ENCODE results near the gene LPP. TPM values are rescaled to one million over a fixed set of nuclear protein-coding genes. Genes with fewer than 3 reads are reported as not detected.

The LPP gene
- total and polyA plus RNA-seq, 2 of the 13 experiments (the other 11 are each of a cell fraction or from before 2014, with no cell fraction given) = 19.2 to 29.9 TPM

GRCh38 chr3:188908002-188908850 lies 754.3 kb downstream of the LPP start:
- no peak for FAIRE-seq
- no peak overlapping the region for H3K27ac ChIP-seq (ENCODE audit: extremely low read length, insufficient read depth, low read length)
- no peaks in the 10 kb centered on the region for H3K79me2 ChIP-seq (ENCODE audit: insufficient read depth, low read length)
- H4K20me1 ChIP-seq (ENCODE audit: insufficient read depth, low read length) = no peaks in the 10 kb centered on the region
- WGBS (ENCODE audit: low lambda C conversion rate) = 66% methylated on average over 5 of the region's 5 CpGs
- no peak overlapping the region for H3K9ac ChIP-seq (ENCODE audit: insufficient read depth, low read depth, low read length)
- no peak overlapping the region for H3K4me3 ChIP-seq (replicated peaks in 1 of 3; ENCODE audit: insufficient read depth in 1 of 3, low read depth in 2 of 3, low read length in 3 of 3)
- ATAC-seq = no peak
- H2AFZ ChIP-seq (ENCODE audit: low read length) = no peak overlapping the region
- H3K36me3 ChIP-seq (replicated peaks in 1 of 2; ENCODE audit: control insufficient read depth in 1 of 2, insufficient read depth in 2 of 2, low read length in 2 of 2) = no peaks in the 10 kb centered on the region
- BruUV-seq (replicated peaks) = no TSS peak
- in situ Hi-C loops (cut with HindIII; ENCODE audit: extremely low pct_ligation_motif_present, low pct_unique_long_range_greater_than_20kb) = no loop called here
- peaks cover 15% of the 10 kb centered on the region; the same call in 1 of the 2 replicates for H3K4me1 ChIP-seq (ENCODE audit: insufficient read depth, low read length)
- intact Hi-C loops (cut with micrococcal nuclease; ENCODE audit: unreplicated experiment) = no loop called here
- no peaks in the 10 kb centered on the region for H3K27me3 ChIP-seq (ENCODE audit: control insufficient read depth in 1 of 2, insufficient read depth in 2 of 2, low read length in 2 of 2)
- ChIA-PET CTCF (ENCODE audit: low intra/inter-chr PET ratio, low total read pairs) (no interaction called here), POLR2A (no interaction called here)
- no peaks in the 10 kb centered on the region for H3K9me3 ChIP-seq (ENCODE audit: low read length)
- DNase-seq (ENCODE audit: low spot score) = no peak
- H3K4me2 ChIP-seq (ENCODE audit: low read depth, low read length) = no peak overlapping the region
- TF ChIP-seq, protein P1, sequence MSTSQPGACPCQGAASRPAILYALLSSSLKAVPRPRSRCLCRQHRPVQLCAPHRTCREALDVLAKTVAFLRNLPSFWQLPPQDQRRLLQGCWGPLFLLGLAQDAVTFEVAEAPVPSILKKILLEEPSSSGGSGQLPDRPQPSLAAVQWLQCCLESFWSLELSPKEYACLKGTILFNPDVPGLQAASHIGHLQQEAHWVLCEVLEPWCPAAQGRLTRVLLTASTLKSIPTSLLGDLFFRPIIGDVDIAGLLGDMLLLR (CRISPR knock-in tag; IDR thresholded peaks at IDR 0.05) = no peak
- TF ChIP-seq DR1 (CRISPR knock-in tag; IDR thresholded peaks at IDR 0.05) (no peak), ZNF281 (CRISPR knock-in tag; IDR thresholded peaks at IDR 0.05; ENCODE audit: borderline replicate concordance) (no peak), RAD51 (IDR thresholded peaks at IDR 0.05; ENCODE audit: borderline replicate concordance) (no peak), YEATS2 (CRISPR knock-in tag; IDR thresholded peaks at IDR 0.05; ENCODE audit: borderline replicate concordance) (no peak)
- TF ChIP-seq, protein P2, sequence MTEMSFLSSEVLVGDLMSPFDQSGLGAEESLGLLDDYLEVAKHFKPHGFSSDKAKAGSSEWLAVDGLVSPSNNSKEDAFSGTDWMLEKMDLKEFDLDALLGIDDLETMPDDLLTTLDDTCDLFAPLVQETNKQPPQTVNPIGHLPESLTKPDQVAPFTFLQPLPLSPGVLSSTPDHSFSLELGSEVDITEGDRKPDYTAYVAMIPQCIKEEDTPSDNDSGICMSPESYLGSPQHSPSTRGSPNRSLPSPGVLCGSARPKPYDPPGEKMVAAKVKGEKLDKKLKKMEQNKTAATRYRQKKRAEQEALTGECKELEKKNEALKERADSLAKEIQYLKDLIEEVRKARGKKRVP (CRISPR knock-in tag; IDR thresholded peaks at IDR 0.05) = no peak
- TF ChIP-seq, protein P3, sequence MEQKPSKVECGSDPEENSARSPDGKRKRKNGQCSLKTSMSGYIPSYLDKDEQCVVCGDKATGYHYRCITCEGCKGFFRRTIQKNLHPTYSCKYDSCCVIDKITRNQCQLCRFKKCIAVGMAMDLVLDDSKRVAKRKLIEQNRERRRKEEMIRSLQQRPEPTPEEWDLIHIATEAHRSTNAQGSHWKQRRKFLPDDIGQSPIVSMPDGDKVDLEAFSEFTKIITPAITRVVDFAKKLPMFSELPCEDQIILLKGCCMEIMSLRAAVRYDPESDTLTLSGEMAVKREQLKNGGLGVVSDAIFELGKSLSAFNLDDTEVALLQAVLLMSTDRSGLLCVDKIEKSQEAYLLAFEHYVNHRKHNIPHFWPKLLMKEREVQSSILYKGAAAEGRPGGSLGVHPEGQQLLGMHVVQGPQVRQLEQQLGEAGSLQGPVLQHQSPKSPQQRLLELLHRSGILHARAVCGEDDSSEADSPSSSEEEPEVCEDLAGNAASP (CRISPR knock-in tag; IDR thresholded peaks at IDR 0.05; ENCODE audit: borderline replicate concordance) = no peak
